Keratinocyte (primary cell): ENCODE data around the gene NUP210L. TPM values are rescaled to one million over a fixed set of nuclear protein-coding genes. Genes with fewer than 3 reads are reported as not detected.

Experiments
- DNase-seq: peaks from one replicate; pipeline ENCODE4 v3.0.0-alpha.2; 2011; ENCODE audit warnings: low read depth, missing footprints, low spot score
- FAIRE-seq: peaks from 2 replicates; lab custom pipeline; 2011; peaks lifted over from hg19 to GRCh38; lab: Jason Lieb, UNC
- H2AFZ ChIP-seq: 2 replicates; pipeline ENCODE4 v1.6.0; 2012; ENCODE audit warnings: low read length, control low read depth, inconsistent platforms; ENCODE audit not compliant: control insufficient read depth
- H3K27ac ChIP-seq: 2 replicates; pipeline ENCODE4 v1.5.1; 2011; ENCODE audit warnings: low read length; ENCODE audit not compliant: control insufficient read depth, insufficient read depth
- H3K27me3 ChIP-seq: 3 replicates; pipeline ENCODE4 v1.6.0; 2011; ENCODE audit warnings: low read length; ENCODE audit not compliant: control insufficient read depth, insufficient read depth; ENCODE audit errors: extremely low read depth
- H3K36me3 ChIP-seq, 2 experiments: 2 replicates in 1 of 2; 3 replicates in 1 of 2; pipeline ENCODE4 v1.5.1; 2011; ENCODE audit warnings: low read length in 2 of 2, mild to moderate bottlenecking in 1 of 2; ENCODE audit not compliant: control insufficient read depth in 2 of 2, insufficient read depth in 2 of 2; ENCODE audit errors: extremely low read depth in 1 of 2
- H3K4me1 ChIP-seq: 3 replicates; pipeline ENCODE4 v1.5.1; 2011; ENCODE audit warnings: low read length; ENCODE audit not compliant: control insufficient read depth, insufficient read depth; ENCODE audit errors: extremely low read depth
- H3K4me2 ChIP-seq: 3 replicates; pipeline ENCODE4 v1.6.0; 2011; ENCODE audit warnings: low read depth, low read length; ENCODE audit not compliant: control insufficient read depth, insufficient read depth; ENCODE audit errors: extremely low read depth
- H3K4me3 ChIP-seq, 3 experiments: fragments of 200-600 bp in 1 of 3; sonication (generic) in 1 of 3; 2 replicates in 2 of 3; 3 replicates in 1 of 3; pipeline ENCODE4 v1.5.1; 2011 to 2016; ENCODE audit warnings: low read length in 3 of 3, mild to moderate bottlenecking in 3 of 3, control low read depth in 2 of 3, inconsistent platforms in 1 of 3, low read depth in 1 of 3, mixed read lengths in 1 of 3, mixed run types in 1 of 3, moderate library complexity in 1 of 3; ENCODE audit not compliant: control insufficient read depth in 2 of 3, insufficient read depth in 2 of 3; ENCODE audit errors: extremely low read depth in 1 of 3
- H3K79me2 ChIP-seq: 2 replicates; pipeline ENCODE4 v1.6.0; 2012; ENCODE audit warnings: low read length; ENCODE audit not compliant: control insufficient read depth, insufficient read depth
- H3K9ac ChIP-seq: 3 replicates; pipeline ENCODE4 v1.6.0; 2011; ENCODE audit warnings: low read length; ENCODE audit not compliant: control insufficient read depth, insufficient read depth; ENCODE audit errors: extremely low read depth
- H3K9me1 ChIP-seq: 3 replicates; pipeline ENCODE4 v1.6.0; 2011; ENCODE audit warnings: low read length; ENCODE audit not compliant: control insufficient read depth, insufficient read depth; ENCODE audit errors: extremely low read depth
- H3K9me3 ChIP-seq: 2 replicates; pipeline ENCODE4 v1.5.1; 2012; ENCODE audit warnings: low read depth, low read length; ENCODE audit not compliant: control insufficient read depth
- H4K20me1 ChIP-seq: 3 replicates; pipeline ENCODE4 v1.6.0; 2011; ENCODE audit warnings: low read length; ENCODE audit not compliant: control insufficient read depth, insufficient read depth; ENCODE audit errors: extremely low read depth
- CTCF ChIP-seq, 3 experiments: IDR thresholded peaks in 1 of 3; conservative IDR thresholded peaks in 1 of 3; optimal IDR thresholded peaks in 1 of 3; 2 replicates in 2 of 3; 3 replicates in 1 of 3; pipeline versions ENCODE3 to v1.5.1; 2011; ENCODE audit warnings: low read length in 3 of 3, mild to moderate bottlenecking in 3 of 3, moderate library complexity in 2 of 3, control low read depth in 1 of 3, inconsistent platforms in 1 of 3; ENCODE audit not compliant: insufficient read depth in 2 of 3; ENCODE audit errors: extremely low read depth in 1 of 3
- EZH2 ChIP-seq: IDR thresholded peaks from one replicate; pipeline ENCODE4 v1.6.1; 2012; ENCODE audit warnings: inconsistent platforms, mild to moderate bottlenecking, low read length, moderate library complexity
- dilution Hi-C: fragments of 300-500 bp; cut with MboI; formaldehyde crosslinking; loops from one replicate; pipeline ENCODE4 v1.7.0; 2020; ENCODE audit warnings: low sequenced_read_pairs; ENCODE audit not compliant: extremely low pct_ligation_motif_present
- polyA plus RNA-seq, 5 experiments: library from polyadenylated mRNA; depleted of rRNA in 3 of 5; stranded (reverse) in 3 of 5; stranded (forward) in 1 of 5; unstranded in 1 of 5; fragments of >200 nt; gene quantifications; 1 replicate in 1 of 5; 2 replicates in 3 of 5; 3 replicates in 1 of 5; pipeline versions ENCODE4 v1.2.1 to v1.2.3, GENCODE V29; 2011 to 2012; ENCODE audit warnings: missing spikeins in 2 of 5, low read depth in 1 of 5, low replicate concordance in 1 of 5

The NUP210L gene
- polyA plus RNA-seq, 1 donor (not counting 4 experiments of a cell fraction or from before 2014, with no cell fraction given): 0.01 TPM

- no peak for FAIRE-seq
- peaks cover 26% of the 10 kb centered on the region for H3K79me2 ChIP-seq
- H3K36me3 ChIP-seq: peaks cover 15 to 52% of the 10 kb centered on the region in 2 experiments
- peaks cover 10% of the 10 kb centered on the region for H4K20me1 ChIP-seq
- no peak overlapping the region for H3K9ac ChIP-seq
- dilution Hi-C loops: no loop called here
- H3K4me2 ChIP-seq: no peak overlapping the region
- no peak overlapping the region for H2AFZ ChIP-seq
- H3K9me1 ChIP-seq: peaks cover 3% of the 10 kb centered on the region
- no peaks in the 10 kb centered on the region for H3K27me3 ChIP-seq
- H3K27ac ChIP-seq: no peak overlapping the region
- H3K9me3 ChIP-seq: no peaks in the 10 kb centered on the region
- DNase-seq: no peak
- no peak overlapping the region for H3K4me3 ChIP-seq
- no peaks in the 10 kb centered on the region for H3K4me1 ChIP-seq
- no peak for TF ChIP-seq CTCF (optimal IDR thresholded peaks at IDR 0.05 in 1 of 3, IDR thresholded peaks at IDR 0.05 in 1 of 3, conservative IDR thresholded peaks at IDR 0.05 in 1 of 3; ENCODE audit: extremely low read depth in 1 of 3, insufficient read depth in 2 of 3, low read length in 3 of 3)
- TF ChIP-seq EZH2: no peak
Observed at GRCh38 chr1:154159554-154159953, 4.7 kb upstream of the NUP210L start.

DNA sequence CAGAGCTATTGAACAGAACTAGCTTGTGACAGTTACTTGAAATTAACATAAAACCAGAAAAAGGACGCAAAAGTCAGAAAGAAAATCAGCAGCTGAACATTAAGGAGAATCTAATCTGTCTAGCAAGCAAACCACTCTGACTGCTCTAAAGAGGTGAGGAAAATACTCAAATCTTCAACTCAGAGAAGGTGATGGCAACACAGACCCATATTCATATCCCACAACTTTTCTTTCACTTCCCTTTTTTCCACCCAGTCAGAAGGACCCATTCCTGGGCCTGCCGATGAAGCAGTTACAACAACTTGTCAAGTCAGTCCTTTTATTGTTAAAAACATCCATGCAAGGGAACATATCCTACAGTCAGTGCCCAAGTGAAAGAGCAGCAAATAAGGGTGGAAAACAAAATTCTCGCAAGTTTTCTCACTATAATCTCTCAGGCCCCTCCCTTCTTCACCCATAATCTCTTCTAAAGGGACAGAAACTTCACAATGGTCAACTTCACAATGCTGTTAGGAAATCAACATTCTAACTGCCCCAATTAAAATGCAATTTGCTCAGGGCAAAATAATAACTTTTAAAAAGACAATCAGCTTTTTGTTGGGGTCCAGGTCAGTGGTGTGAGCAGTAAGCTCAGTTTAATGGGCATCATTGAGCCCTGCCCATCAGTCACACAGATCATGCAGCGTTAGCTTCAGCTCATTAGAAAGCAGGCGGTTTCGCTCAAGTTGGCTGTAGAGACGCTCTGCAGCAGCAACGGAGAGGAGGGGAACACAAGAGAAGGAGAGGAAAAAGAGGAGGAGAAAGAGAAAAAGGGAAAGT is 3.6 kb upstream of the NUP210L start:
- Histone ChIP-seq H3K36me3 (peaks cover 12 to 49% of the 10 kb centered on the region in 2 experiments), H3K9me1 (peaks cover 5% of the 10 kb centered on the region), H3K9me3 (no peaks in the 10 kb centered on the region), H3K9ac (no peak overlapping the region), H3K27me3 (no peaks in the 10 kb centered on the region), H2AFZ (no peak overlapping the region), H3K79me2 (peaks cover 23% of the 10 kb centered on the region), H3K4me1 (no peaks in the 10 kb centered on the region), H3K27ac (no peak overlapping the region), H4K20me1 (peaks cover 10% of the 10 kb centered on the region), H3K4me2 (no peak overlapping the region), H3K4me3 (no peak overlapping the region)
- DNase-seq: no peak
- no peak for FAIRE-seq
- dilution Hi-C loops: no loop called here
- TF ChIP-seq CTCF (optimal IDR thresholded peaks at IDR 0.05 in 1 of 3, IDR thresholded peaks at IDR 0.05 in 1 of 3, conservative IDR thresholded peaks at IDR 0.05 in 1 of 3; ENCODE audit: extremely low read depth in 1 of 3, insufficient read depth in 2 of 3, low read length in 3 of 3): no peak
- TF ChIP-seq EZH2: no peak
